K562 (cell line): Measurements from ENCODE around the gene G6PC3. TPM values are rescaled to one million over a fixed set of nuclear protein-coding genes. Genes with fewer than 3 reads are reported as not detected.

Experiments used
- FOXA1 ChIP-seq: fragments of 450-650 bp; IDR thresholded peaks from 2 replicates; pipeline ENCODE4 v1.6.1; 2016; ENCODE audit warnings: mild to moderate bottlenecking, borderline replicate concordance
- HDAC3 ChIP-seq: fragments of 450-650 bp; IDR thresholded peaks from 2 replicates; pipeline ENCODE4 v1.6.1; 2018; ENCODE audit warnings: borderline replicate concordance, mild to moderate bottlenecking, moderate library complexity; ENCODE audit not compliant: partially characterized antibody
- MYNN ChIP-seq, 2 experiments: sonication (generic); formaldehyde crosslinking in 1 of 2; IDR thresholded peaks; 2 replicates each; pipeline versions ENCODE4 v1.5.0 to v1.6.1; 2016 to 2020; ENCODE audit warnings: antibody characterized with exemption in 1 of 2, missing genetic modification reagents in 1 of 2
- NFATC3 ChIP-seq: fragments of 450-650 bp; IDR thresholded peaks from 2 replicates; pipeline ENCODE4 v1.6.1; 2017; ENCODE audit warnings: mild to moderate bottlenecking
- SIN3B ChIP-seq: fragments of 450-650 bp; IDR thresholded peaks from 2 replicates; pipeline ENCODE4 v1.6.1; 2017; ENCODE audit warnings: low read depth, mild to moderate bottlenecking, moderate library complexity
- ZNF398 ChIP-seq: fragments of 250-450 bp; sonication (Bioruptor Pico); IDR thresholded peaks from 2 replicates; pipeline ENCODE4 v1.8.0; 2021; ENCODE audit warnings: moderate library complexity, mild to moderate bottlenecking, inconsistent platforms
- polyA plus RNA-seq, 8 experiments: library from polyadenylated mRNA; depleted of rRNA in 4 of 8; stranded (reverse) in 5 of 8; unstranded in 3 of 8; fragments of >200 nt; fragmentation: Nextera tagmentation in 2 of 8; fragmentation: Illumina TruSeq in 1 of 8; extraction: Ambion mirVana in 2 of 8; extraction: Trizol in 1 of 8; gene quantifications; 2 replicates each; pipeline versions ENCODE4 v1.2.1 to v1.2.3, GENCODE V29; 2011 to 2014; ENCODE audit warnings: inconsistent platforms in 1 of 8, missing spikeins in 1 of 8
- total RNA-seq, 7 experiments: library from RNA; depleted of rRNA in 6 of 7; stranded (reverse); fragments of >200 nt in 6 of 7; fragmentation: Illumina TruSeq in 2 of 7; extraction: Trizol in 2 of 7; gene quantifications; 2 replicates each; pipeline versions ENCODE4 v1.2.1 to v1.2.3, GENCODE V29; 2011 to 2021; ENCODE audit warnings: low replicate concordance in 1 of 7
- TF ChIP-seq, protein P1 (sequence below): fragments of 200-800 bp; sonication (Bioruptor generic); IDR thresholded peaks from 2 replicates; pipeline ENCODE4 v1.6.1; 2016; ENCODE audit warnings: missing genetic modification characterization, missing compliant biosample characterization
- TF ChIP-seq, protein P2 (sequence below): fragments of 450-650 bp; IDR thresholded peaks from 2 replicates; pipeline ENCODE4 v1.6.1; 2016; ENCODE audit warnings: antibody characterized with exemption

The G6PC3 gene
- total and polyA plus RNA-seq, 9 of the 15 experiments (the other 6 are each of a cell fraction or from before 2014, with no cell fraction given), result 10.4 to 57.8 (median 31.1) TPM

DNA sequence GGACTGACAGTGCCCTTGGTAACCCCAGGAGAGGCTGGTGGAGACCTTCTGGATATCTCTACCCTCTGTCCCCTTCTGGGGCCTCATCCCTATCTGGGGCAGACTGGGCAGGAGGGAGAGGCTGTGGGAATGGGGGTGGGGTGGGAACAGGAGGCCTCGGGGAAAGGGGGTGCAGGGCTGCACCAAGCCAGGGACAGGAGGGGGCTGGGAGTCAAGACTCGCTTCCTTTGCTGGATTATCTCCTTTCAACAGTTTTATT lies 24.8 kb downstream of the G6PC3 start (continued):
- TF ChIP-seq, protein P1, sequence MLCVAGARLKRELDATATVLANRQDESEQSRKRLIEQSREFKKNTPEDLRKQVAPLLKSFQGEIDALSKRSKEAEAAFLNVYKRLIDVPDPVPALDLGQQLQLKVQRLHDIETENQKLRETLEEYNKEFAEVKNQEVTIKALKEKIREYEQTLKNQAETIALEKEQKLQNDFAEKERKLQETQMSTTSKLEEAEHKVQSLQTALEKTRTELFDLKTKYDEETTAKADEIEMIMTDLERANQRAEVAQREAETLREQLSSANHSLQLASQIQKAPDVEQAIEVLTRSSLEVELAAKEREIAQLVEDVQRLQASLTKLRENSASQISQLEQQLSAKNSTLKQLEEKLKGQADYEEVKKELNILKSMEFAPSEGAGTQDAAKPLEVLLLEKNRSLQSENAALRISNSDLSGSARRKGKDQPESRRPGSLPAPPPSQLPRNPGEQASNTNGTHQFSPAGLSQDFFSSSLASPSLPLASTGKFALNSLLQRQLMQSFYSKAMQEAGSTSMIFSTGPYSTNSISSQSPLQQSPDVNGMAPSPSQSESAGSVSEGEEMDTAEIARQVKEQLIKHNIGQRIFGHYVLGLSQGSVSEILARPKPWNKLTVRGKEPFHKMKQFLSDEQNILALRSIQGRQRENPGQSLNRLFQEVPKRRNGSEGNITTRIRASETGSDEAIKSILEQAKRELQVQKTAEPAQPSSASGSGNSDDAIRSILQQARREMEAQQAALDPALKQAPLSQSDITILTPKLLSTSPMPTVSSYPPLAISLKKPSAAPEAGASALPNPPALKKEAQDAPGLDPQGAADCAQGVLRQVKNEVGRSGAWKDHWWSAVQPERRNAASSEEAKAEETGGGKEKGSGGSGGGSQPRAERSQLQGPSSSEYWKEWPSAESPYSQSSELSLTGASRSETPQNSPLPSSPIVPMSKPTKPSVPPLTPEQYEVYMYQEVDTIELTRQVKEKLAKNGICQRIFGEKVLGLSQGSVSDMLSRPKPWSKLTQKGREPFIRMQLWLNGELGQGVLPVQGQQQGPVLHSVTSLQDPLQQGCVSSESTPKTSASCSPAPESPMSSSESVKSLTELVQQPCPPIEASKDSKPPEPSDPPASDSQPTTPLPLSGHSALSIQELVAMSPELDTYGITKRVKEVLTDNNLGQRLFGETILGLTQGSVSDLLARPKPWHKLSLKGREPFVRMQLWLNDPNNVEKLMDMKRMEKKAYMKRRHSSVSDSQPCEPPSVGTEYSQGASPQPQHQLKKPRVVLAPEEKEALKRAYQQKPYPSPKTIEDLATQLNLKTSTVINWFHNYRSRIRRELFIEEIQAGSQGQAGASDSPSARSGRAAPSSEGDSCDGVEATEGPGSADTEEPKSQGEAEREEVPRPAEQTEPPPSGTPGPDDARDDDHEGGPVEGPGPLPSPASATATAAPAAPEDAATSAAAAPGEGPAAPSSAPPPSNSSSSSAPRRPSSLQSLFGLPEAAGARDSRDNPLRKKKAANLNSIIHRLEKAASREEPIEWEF (CRISPR knock-in tag), result no peak
- TF ChIP-seq SIN3B, result no peak
- peak; percentile 36; the same call in 1 of the 2 replicates for TF ChIP-seq MYNN (IDR thresholded peaks at IDR 0.05)
- no peak for TF ChIP-seq MYNN (CRISPR knock-in tag; IDR thresholded peaks at IDR 0.05)
- no peak for TF ChIP-seq FOXA1
- TF ChIP-seq ZNF398 (CRISPR knock-in tag), result no peak
- no peak for TF ChIP-seq NFATC3
- peak; percentile 28 for TF ChIP-seq HDAC3
- TF ChIP-seq, protein P2, sequence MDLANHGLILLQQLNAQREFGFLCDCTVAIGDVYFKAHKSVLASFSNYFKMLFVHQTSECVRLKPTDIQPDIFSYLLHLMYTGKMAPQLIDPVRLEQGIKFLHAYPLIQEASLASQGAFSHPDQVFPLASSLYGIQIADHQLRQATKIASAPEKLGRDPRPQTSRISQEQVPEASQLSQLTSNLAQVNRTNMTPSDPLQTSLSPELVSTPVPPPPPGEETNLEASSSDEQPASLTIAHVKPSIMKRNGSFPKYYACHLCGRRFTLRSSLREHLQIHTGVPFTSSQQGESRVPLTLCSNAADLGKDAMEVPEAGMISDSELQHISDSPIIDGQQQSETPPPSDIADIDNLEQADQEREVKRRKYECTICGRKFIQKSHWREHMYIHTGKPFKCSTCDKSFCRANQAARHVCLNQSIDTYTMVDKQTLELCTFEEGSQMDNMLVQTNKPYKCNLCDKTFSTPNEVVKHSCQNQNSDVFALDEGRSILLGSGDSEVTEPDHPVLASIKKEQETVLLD, result 0 out of 2 replicates have a peak, but pooled peaks have one; percentile 23
